ENCODE data around the gene DPYSL3.

Gene DPYSL3

GRCh38 chr5:147441191-147441695 lies 68.6 kb downstream of the DPYSL3 start:
- DNase-seq (ENCODE audit: low read depth in 1 of 2, low spot score in 1 of 2): no peak

DNA sequence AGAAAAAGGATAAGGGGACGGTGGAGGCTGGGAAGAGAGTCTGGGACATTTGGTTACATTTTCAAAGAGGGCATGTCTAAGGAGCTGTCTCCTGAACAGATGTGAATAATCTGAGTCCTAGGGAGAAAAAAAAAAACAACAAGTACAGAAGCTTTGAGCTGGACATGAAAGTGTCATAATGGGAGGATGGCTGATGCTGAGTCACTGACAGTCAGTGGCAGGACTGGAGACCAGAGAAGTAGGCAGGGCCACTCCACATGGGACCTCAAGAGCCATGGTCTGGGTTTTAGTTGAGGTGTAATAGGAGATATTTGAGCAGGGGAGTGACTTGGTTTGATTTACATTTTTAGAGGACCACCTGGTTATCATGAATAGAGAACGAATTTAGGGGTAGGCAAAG lies 70.6 kb downstream of the DPYSL3 start:
- no peak for DNase-seq (ENCODE audit: low read depth in 1 of 2, low spot score in 1 of 2)

DNA sequence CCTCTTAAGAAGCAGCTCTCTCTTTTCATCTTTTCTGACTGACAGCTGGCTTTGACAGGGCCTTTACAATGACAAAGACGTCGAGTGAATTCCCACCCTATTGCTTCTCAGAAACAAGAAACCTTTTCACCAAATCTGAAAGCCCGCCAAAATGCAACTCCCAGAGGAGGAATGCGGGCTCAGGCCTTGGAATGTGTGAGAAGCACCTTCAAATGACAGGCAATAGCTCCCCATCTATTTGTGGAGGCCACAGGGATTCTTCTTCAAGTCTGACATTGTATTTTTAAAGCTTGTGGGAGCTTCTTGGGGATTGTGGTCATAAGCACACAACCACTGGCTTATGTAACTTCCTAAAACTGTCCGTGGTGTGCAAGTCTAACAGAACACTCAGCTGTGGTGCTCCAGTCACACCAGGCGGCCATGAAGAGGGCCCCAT lies 72.7 kb downstream of the DPYSL3 start:
- no peak for DNase-seq (ENCODE audit: low read depth in 1 of 2, low spot score in 1 of 2)

GRCh38 chr5:147436596-147436995 lies 73.3 kb downstream of the DPYSL3 start:
- no peak for DNase-seq (ENCODE audit: low read depth in 1 of 2, low spot score in 1 of 2)

DNA sequence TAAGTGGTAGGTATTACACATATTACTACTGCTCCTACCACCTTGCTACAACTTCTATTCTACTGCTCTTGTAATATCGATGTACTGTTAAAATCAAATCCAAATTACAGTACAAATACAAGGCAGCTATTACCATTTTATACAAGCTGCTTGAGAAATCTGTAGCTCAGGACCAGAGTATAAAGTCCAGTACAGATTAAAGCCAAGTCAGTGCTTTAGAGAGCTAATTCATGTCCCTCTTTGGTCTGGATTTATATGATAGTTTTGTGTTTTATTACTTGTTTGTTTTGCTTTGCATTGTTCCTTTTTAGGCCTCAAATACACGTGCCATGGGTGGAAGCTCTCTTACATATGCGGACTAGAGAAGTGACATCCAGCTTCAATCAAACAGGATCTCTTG lies 75.8 kb downstream of the DPYSL3 start:
- DNase-seq (ENCODE audit: low read depth in 1 of 2, low spot score in 1 of 2): no peak

DNA sequence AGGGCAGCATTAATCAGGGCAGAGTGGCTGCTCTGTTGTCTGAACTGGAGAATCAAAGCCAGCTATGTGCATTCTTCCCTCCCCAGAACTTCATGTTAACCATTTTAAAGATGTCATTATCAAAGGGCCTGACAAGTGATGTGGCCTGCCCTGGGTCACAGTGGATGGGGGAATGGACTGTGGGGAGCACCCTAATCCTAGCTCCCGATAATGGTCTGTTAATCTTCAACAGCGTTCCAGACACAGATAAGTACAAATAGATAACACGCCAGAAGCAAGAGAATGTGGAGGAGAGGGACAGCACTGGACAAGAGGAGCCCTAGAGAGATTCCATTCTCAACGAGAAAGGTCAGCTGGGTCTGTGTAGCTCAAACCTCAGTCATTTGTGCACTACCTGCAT lies 77.5 kb downstream of the DPYSL3 start:
- DNase-seq (ENCODE audit: low read depth in 1 of 2, low spot score in 1 of 2): no peak

- no peak for DNase-seq (ENCODE audit: low read depth in 1 of 2, low spot score in 1 of 2)
Measured at GRCh38 chr5:147431586-147431985, 78.3 kb downstream of the DPYSL3 start.

DNA sequence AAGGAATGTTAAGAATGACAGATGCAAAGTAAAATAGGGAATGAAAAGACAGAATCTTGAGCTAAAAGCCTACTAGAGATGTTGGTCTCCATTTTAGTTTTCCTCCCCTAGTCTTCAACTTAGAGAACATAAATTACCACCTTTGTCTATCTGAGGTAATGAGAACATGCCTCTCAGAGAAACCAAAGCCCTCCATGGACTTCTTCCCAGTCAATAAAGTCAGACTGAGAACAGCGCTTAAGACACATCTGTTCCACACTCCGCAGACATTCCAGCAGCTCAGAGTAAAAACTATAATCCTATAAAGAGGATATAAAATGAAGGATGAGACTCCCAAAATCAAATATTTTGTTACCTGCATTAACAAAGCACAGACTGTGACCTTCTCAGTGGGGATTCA lies 79.2 kb downstream of the DPYSL3 start:
- DNase-seq (ENCODE audit: low read depth in 1 of 2, low spot score in 1 of 2): no peak

GRCh38 chr5:147427521-147428401 lies 82.1 kb downstream of the DPYSL3 start:
- no peak for DNase-seq (ENCODE audit: low read depth in 1 of 2, low spot score in 1 of 2)

GRCh38 chr5:147426640-147427327 lies 83.1 kb downstream of the DPYSL3 start:
- DNase-seq (ENCODE audit: low read depth in 1 of 2, low spot score in 1 of 2): no peak

- DNase-seq (ENCODE audit: low read depth in 1 of 2, low spot score in 1 of 2): no peak
Measured at GRCh38 chr5:147418613-147419012, 91.3 kb downstream of the DPYSL3 start.

DNA sequence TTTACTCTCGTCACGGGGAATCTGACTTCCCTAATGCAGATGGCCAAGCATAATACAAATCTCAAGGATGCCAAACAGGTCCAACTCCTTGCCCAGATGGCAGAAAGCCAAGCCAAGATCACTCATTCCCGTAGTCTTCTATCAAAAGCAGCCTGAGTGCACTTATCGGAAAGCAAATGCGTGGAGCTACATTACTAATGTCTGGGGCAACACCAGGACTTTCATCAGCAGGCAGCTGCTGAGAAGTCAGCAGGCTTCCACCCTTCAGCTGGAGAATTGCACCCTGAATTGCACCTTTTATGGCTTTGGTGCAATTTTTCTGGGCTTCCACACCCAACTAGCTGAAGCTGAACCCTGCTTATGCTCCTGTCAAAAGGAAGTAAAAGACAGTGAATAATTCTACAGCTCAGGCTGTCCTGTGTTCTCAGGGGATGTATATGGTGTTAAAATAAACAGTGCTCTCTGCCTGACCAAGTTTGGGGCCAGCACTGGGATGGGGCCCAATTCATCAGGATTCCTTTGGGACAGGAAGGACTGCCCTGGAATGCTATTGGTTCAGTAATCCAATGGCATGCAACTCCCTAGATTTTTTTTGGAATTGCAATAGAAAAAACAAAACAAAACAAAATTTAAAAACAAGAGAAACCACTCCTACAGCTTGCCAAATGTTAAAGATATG lies 92.6 kb downstream of the DPYSL3 start:
- DNase-seq (ENCODE audit: low read depth in 1 of 2, low spot score in 1 of 2): no peak

GRCh38 chr5:147415651-147416050 lies 94.2 kb downstream of the DPYSL3 start:
- no peak for DNase-seq (ENCODE audit: low read depth in 1 of 2, low spot score in 1 of 2)

DNA sequence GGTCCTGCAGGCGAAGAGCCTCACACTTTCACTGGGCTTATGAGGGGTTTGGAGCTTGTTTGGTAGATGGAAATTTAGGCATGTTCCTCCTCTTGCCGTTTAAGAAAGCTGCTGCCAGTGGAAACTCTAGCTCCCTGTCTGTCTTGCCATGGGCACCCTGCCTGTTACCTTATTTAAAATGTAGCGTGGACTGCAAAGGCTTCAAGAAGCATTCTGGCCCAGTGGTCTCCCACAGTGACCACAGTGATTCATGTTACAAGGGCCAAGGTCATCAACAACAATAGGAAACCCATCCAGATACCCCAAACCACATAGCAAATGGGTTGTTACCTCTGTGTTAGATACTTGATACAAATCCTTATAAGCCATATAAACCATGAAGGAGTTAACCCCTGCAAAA lies 96.6 kb downstream of the DPYSL3 start:
- no peak for DNase-seq (ENCODE audit: low read depth in 1 of 2, low spot score in 1 of 2)

- DNase-seq (ENCODE audit: low read depth in 1 of 2, low spot score in 1 of 2): no peak
Measured at GRCh38 chr5:147412561-147412960, 97.3 kb downstream of the DPYSL3 start.

DNA sequence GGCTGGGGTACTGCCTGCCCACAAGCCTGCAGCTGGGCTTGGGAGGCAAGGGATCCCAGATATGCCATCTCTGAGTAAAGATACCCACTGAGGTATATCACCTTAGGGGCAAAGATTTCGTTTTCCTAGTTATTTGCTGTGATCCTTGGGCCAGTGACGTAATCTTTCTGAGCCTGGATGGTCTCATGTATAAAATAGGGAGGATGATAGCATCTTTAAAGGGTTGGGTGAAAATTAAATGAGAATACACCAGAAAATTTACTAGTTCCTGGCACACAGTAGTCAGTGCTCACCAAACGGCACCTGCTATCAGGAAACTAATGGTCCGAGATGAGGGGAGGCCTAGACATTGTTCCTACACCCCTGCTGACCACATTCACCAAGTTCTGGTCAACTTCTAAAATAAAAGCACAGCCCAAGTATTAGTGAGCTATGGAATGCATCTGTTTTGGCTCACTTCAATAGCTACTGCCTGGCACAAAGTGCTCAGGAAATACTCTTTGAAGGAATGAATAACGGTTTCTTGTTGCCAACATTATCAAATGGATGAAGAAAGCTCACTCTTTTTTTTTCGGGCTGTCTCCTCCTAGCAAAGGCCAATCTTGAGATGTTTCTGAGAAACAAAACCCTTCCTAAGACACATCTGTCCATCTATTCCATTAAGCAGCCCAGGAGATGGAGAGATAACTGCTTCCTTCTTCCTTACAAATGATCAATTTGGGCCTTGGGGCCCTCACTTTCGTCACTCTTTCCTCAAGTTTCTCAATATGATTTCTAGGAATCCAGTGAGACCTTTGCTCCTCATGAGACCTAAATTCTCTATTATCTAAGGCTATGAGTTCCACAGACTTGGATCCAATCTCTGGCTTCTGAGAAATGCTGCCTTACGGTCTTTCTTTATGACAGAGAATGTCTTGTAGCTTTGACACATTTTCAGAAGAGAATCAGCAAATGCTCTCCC lies 98.2 kb downstream of the DPYSL3 start:
- DNase-seq (ENCODE audit: low read depth in 1 of 2, low spot score in 1 of 2): no peak

- DNase-seq (ENCODE audit: low read depth in 1 of 2, low spot score in 1 of 2): no peak
Measured at GRCh38 chr5:147410496-147411358, 99.1 kb downstream of the DPYSL3 start.

GRCh38 chr5:147408980-147409379 lies 100.9 kb downstream of the DPYSL3 start:
- DNase-seq (ENCODE audit: low read depth in 1 of 2, low spot score in 1 of 2): no peak

DNA sequence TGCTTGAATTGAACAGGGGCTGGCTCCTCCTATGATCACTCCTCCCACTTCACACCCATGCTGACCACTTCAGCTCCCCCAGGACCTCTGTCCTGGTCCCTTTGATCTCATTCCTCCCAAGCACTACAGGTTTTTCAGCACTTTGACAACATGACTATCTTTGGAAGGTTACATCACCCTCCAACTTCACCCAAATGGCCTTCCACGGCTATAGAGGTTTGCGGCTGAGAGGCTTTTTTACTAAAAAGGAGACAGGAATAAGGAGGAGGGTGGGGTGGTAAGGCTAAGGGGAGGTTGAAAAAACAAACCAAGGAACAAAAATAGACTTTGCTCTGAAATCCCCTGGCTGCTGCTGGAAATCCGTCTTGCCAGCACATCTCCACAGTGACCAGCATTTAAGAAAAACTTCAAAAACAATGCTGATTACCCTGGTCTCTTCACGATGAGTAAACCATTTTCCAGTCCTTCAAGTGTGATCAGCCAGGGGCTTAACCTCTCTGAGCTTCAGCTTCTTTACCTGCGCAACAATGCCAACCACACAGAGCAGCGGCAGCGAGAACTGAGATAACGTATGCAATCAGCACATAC lies 102.7 kb downstream of the DPYSL3 start:
- no peak for DNase-seq (ENCODE audit: low read depth in 1 of 2, low spot score in 1 of 2)
